ENCODE data around the gene SBF2. TPM values are rescaled to one million over a fixed set of nuclear protein-coding genes. Genes with fewer than 3 reads are reported as not detected.
A peak's percentile ranks its signal among the peaks of the same experiment; 100 is the strongest.

Gene SBF2
- total and polyA plus RNA-seq, 2 of the 13 experiments (the other 11 are each of a cell fraction or from before 2014, with no cell fraction given) = 24.0 to 45.8 TPM

DNA sequence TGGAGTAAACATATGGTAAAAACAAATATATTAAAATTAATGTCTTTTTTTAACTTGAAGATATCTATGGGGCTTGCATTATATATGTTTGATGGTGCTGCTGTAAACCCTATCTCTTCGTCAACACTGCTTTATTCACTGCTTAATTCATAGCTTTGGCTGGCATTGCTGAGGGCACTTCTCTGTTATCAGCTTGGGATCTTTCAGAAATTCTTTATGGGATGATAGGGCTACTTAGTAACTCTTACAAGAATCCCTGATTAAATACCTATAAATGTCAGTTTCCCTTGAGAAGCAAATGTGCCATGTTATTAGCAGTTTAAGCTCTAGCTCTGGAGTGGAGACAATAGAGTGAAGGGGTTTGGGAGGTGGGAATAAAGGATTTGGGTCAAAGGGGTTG is 517.8 kb downstream of the SBF2 start:
- intact Hi-C loops (cut with micrococcal nuclease; ENCODE audit: unreplicated experiment) = no loop called here
- ChIA-PET CTCF (ENCODE audit: low intra/inter-chr PET ratio, low total read pairs) (no interaction called here), POLR2A (no interaction called here)
- Histone ChIP-seq H3K79me2 (ENCODE audit: insufficient read depth, low read length) (no peaks in the 10 kb centered on the region), H3K27ac (ENCODE audit: extremely low read length, insufficient read depth, low read length) (no peak overlapping the region), H3K9ac (ENCODE audit: insufficient read depth, low read depth, low read length) (no peak overlapping the region), H3K4me1 (ENCODE audit: insufficient read depth, low read length) (no peaks in the 10 kb centered on the region), H3K9me3 (ENCODE audit: low read length) (no peaks in the 10 kb centered on the region), H3K27me3 (ENCODE audit: control insufficient read depth in 1 of 2, insufficient read depth in 2 of 2, low read length in 2 of 2) (no peaks in the 10 kb centered on the region), H3K4me3 (replicated peaks in 1 of 3; ENCODE audit: insufficient read depth in 1 of 3, low read depth in 2 of 3, low read length in 3 of 3) (no peak overlapping the region), H3K36me3 (replicated peaks in 1 of 2; ENCODE audit: control insufficient read depth in 1 of 2, insufficient read depth in 2 of 2, low read length in 2 of 2) (peaks cover 7 to 18% of the 10 kb centered on the region in 2 experiments; a peak in 3 of 5 replicates), H4K20me1 (ENCODE audit: insufficient read depth, low read length) (no peaks in the 10 kb centered on the region), H3K4me2 (ENCODE audit: low read depth, low read length) (no peak overlapping the region), H2AFZ (ENCODE audit: low read length) (no peak overlapping the region)
- in situ Hi-C loops (cut with HindIII; ENCODE audit: extremely low pct_ligation_motif_present, low pct_unique_long_range_greater_than_20kb) = no loop called here
- no peak for FAIRE-seq
- ATAC-seq = no peak
- 97% methylated on average over 1 of the region's 1 CpG for WGBS (ENCODE audit: low lambda C conversion rate)
- no TSS peak for BruUV-seq (replicated peaks)
- no peak for DNase-seq (ENCODE audit: low spot score)
- no peak for TF ChIP-seq ZNF530 (CRISPR knock-in tag; IDR thresholded peaks at IDR 0.05; ENCODE audit: low read depth)
- TF ChIP-seq RFX1 (IDR thresholded peaks at IDR 0.05) = no peak
- TF ChIP-seq, protein P1, sequence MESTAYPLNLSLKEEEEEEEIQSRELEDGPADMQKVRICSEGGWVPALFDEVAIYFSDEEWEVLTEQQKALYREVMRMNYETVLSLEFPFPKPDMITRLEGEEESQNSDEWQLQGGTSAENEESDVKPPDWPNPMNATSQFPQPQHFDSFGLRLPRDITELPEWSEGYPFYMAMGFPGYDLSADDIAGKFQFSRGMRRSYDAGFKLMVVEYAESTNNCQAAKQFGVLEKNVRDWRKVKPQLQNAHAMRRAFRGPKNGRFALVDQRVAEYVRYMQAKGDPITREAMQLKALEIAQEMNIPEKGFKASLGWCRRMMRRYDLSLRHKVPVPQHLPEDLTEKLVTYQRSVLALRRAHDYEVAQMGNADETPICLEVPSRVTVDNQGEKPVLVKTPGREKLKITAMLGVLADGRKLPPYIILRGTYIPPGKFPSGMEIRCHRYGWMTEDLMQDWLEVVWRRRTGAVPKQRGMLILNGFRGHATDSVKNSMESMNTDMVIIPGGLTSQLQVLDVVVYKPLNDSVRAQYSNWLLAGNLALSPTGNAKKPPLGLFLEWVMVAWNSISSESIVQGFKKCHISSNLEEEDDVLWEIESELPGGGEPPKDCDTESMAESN (CRISPR knock-in tag; conservative IDR thresholded peaks at IDR 0.05) = no peak
- TF ChIP-seq HNRNPK (IDR thresholded peaks at IDR 0.05; ENCODE audit: low read depth, low read length, poor library complexity, severe bottlenecking) = peak; percentile 29
- TF ChIP-seq, protein P2, sequence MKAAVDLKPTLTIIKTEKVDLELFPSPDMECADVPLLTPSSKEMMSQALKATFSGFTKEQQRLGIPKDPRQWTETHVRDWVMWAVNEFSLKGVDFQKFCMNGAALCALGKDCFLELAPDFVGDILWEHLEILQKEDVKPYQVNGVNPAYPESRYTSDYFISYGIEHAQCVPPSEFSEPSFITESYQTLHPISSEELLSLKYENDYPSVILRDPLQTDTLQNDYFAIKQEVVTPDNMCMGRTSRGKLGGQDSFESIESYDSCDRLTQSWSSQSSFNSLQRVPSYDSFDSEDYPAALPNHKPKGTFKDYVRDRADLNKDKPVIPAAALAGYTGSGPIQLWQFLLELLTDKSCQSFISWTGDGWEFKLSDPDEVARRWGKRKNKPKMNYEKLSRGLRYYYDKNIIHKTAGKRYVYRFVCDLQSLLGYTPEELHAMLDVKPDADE (CRISPR knock-in tag; IDR thresholded peaks at IDR 0.05) = no peak

DNA sequence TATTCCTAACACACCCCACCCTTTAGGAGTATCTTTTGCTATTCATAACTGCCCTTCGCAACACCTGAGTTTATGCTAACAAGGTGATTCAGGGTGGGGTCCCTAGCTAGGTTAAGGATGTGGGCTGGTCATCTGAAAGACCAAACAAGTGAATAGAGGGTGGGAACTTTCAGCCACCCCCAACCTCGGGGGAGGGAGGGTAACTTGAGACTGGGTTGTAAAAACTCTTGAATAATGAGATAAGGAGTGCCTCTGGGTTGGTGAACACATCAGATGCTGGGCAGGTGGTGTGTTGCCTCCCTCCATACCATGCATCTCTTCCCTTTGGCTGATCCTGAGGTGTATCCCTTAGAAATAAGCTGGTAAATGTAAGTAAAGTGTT is 518.6 kb downstream of the SBF2 start:
- POLR2A ChIA-PET = interaction anchor here (1.1 kb wide), 1 partner anchor 10 kb away, joined by 3 read pairs; no protein-coding TSS in a partner anchor
- DNase-seq (ENCODE audit: low spot score) = no peak
- in situ Hi-C loops (cut with HindIII; ENCODE audit: extremely low pct_ligation_motif_present, low pct_unique_long_range_greater_than_20kb) (no loop called here), intact Hi-C loops (cut with micrococcal nuclease; ENCODE audit: unreplicated experiment) (no loop called here)
- no peak overlapping the region for H3K9ac ChIP-seq (ENCODE audit: insufficient read depth, low read depth, low read length)
- H3K36me3 ChIP-seq (replicated peaks in 1 of 2; ENCODE audit: control insufficient read depth in 1 of 2, insufficient read depth in 2 of 2, low read length in 2 of 2) = peaks cover 5 to 10% of the 10 kb centered on the region in 2 experiments; a peak in 3 of 5 replicates
- no peak overlapping the region for H3K27ac ChIP-seq (ENCODE audit: extremely low read length, insufficient read depth, low read length)
- H3K4me1 ChIP-seq (ENCODE audit: insufficient read depth, low read length) = no peaks in the 10 kb centered on the region
- no peak overlapping the region for H2AFZ ChIP-seq (ENCODE audit: low read length)
- no peaks in the 10 kb centered on the region for H3K9me3 ChIP-seq (ENCODE audit: low read length)
- BruUV-seq (replicated peaks) = no TSS peak
- H3K79me2 ChIP-seq (ENCODE audit: insufficient read depth, low read length) = no peaks in the 10 kb centered on the region
- no peak for ATAC-seq
- no peaks in the 10 kb centered on the region for H3K27me3 ChIP-seq (ENCODE audit: control insufficient read depth in 1 of 2, insufficient read depth in 2 of 2, low read length in 2 of 2)
- H4K20me1 ChIP-seq (ENCODE audit: insufficient read depth, low read length) = no peaks in the 10 kb centered on the region
- H3K4me2 ChIP-seq (ENCODE audit: low read depth, low read length) = no peak overlapping the region
- CTCF ChIA-PET (ENCODE audit: low intra/inter-chr PET ratio, low total read pairs) = no interaction called here
- no peak overlapping the region for H3K4me3 ChIP-seq (replicated peaks in 1 of 3; ENCODE audit: insufficient read depth in 1 of 3, low read depth in 2 of 3, low read length in 3 of 3)
- FAIRE-seq = no peak
- WGBS (ENCODE audit: low lambda C conversion rate) = 47% methylated on average over 2 of the region's 2 CpGs
- TF ChIP-seq ZNF83 (CRISPR knock-in tag; IDR thresholded peaks at IDR 0.05; ENCODE audit: borderline replicate concordance) = no peak
- TF ChIP-seq ZNF607 (CRISPR knock-in tag; IDR thresholded peaks at IDR 0.05; ENCODE audit: borderline replicate concordance) = no peak
- TF ChIP-seq POLR2A (IDR thresholded peaks at IDR 0.05; ENCODE audit: insufficient read depth in 1 of 2, low read depth in 2 of 2, low read length in 2 of 2) = no peak
- TF ChIP-seq, protein P3, sequence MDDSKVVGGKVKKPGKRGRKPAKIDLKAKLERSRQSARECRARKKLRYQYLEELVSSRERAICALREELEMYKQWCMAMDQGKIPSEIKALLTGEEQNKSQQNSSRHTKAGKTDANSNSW (CRISPR knock-in tag; IDR thresholded peaks at IDR 0.05; ENCODE audit: borderline replicate concordance) = no peak
- TF ChIP-seq, protein P4, sequence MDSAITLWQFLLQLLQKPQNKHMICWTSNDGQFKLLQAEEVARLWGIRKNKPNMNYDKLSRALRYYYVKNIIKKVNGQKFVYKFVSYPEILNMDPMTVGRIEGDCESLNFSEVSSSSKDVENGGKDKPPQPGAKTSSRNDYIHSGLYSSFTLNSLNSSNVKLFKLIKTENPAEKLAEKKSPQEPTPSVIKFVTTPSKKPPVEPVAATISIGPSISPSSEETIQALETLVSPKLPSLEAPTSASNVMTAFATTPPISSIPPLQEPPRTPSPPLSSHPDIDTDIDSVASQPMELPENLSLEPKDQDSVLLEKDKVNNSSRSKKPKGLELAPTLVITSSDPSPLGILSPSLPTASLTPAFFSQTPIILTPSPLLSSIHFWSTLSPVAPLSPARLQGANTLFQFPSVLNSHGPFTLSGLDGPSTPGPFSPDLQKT (CRISPR knock-in tag; IDR thresholded peaks at IDR 0.05; ENCODE audit: borderline replicate concordance) = no peak
- TF ChIP-seq, protein P5, sequence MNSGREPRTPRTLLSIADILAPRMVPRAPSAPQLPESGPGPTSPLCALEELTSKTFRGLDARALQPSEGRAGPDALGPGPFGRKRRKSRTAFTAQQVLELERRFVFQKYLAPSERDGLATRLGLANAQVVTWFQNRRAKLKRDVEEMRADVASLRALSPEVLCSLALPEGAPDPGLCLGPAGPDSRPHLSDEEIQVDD (CRISPR knock-in tag; IDR thresholded peaks at IDR 0.05; ENCODE audit: borderline replicate concordance) = no peak
- TF ChIP-seq ZFP36 (IDR thresholded peaks at IDR 0.05; ENCODE audit: borderline replicate concordance, low read depth, low read length, partially characterized antibody) = no peak
- TF ChIP-seq KLF16 (CRISPR knock-in tag; IDR thresholded peaks at IDR 0.05) = no peak
- no peak for TF ChIP-seq HNRNPH1 (optimal IDR thresholded peaks at IDR 0.05; ENCODE audit: low read depth, low read length)
